Measurements from ENCODE around the gene EGR1.

EGR1 gene

GRCh38 chr5:138464008-138464387, 1.3 kb upstream of the EGR1 start:
- Histone ChIP-seq H3K4me3 (ENCODE audit: low read length) (peak overlapping the region; percentile 96; the same call in 1 of the 2 replicates), H3K4me1 (ENCODE audit: control insufficient read depth, insufficient read depth, low read length) (no peaks in the 10 kb centered on the region; the same call in 1 of the 2 replicates), H3K9me3 (ENCODE audit: control insufficient read depth, insufficient read depth, low read length) (no peaks in the 10 kb centered on the region), H3K27me3 (ENCODE audit: control insufficient read depth, insufficient read depth, low read length) (peaks cover 2% of the 10 kb centered on the region; the same call in 1 of the 2 replicates), H3K36me3 (ENCODE audit: control insufficient read depth, insufficient read depth, low read length) (peaks cover 11% of the 10 kb centered on the region; the same call in 1 of the 2 replicates), H3K27ac (ENCODE audit: low read length) (no peak overlapping the region)
- DNase-seq (ENCODE audit: low read depth, low spot score): no peak
- WGBS (ENCODE audit: insufficient coverage, insufficient read length): no CpG with 5 or more reads among the region's 34 CpGs

GRCh38 chr5:138464388-138465260, 655 bp upstream of the EGR1 start:
- WGBS (ENCODE audit: insufficient coverage, insufficient read length): no CpG with 5 or more reads among the region's 64 CpGs
- Histone ChIP-seq H3K4me3 (ENCODE audit: low read length) (peak overlapping the region; percentile 96; the same call in 1 of the 2 replicates), H3K27ac (ENCODE audit: low read length) (no peak overlapping the region), H3K9me3 (ENCODE audit: control insufficient read depth, insufficient read depth, low read length) (no peaks in the 10 kb centered on the region), H3K4me1 (ENCODE audit: control insufficient read depth, insufficient read depth, low read length) (no peaks in the 10 kb centered on the region; the same call in 1 of the 2 replicates), H3K27me3 (ENCODE audit: control insufficient read depth, insufficient read depth, low read length) (peaks cover 2% of the 10 kb centered on the region; the same call in 1 of the 2 replicates), H3K36me3 (ENCODE audit: control insufficient read depth, insufficient read depth, low read length) (peaks cover 11% of the 10 kb centered on the region; the same call in 1 of the 2 replicates)
- DNase-seq (ENCODE audit: low read depth, low spot score): no peak

GRCh38 chr5:138466125-138466899, 1.0 kb downstream of the EGR1 start:
- no peak for DNase-seq (ENCODE audit: low read depth, low spot score)
- peaks cover 2% of the 10 kb centered on the region; the same call in 1 of the 2 replicates for H3K27me3 ChIP-seq (ENCODE audit: control insufficient read depth, insufficient read depth, low read length)
- H3K27ac ChIP-seq (ENCODE audit: low read length): no peak overlapping the region
- H3K4me3 ChIP-seq (ENCODE audit: low read length): peak overlapping the region; percentile 96; the same call in 1 of the 2 replicates
- no CpG with 5 or more reads among the region's 39 CpGs for WGBS (ENCODE audit: insufficient coverage, insufficient read length)
- H3K4me1 ChIP-seq (ENCODE audit: control insufficient read depth, insufficient read depth, low read length): no peaks in the 10 kb centered on the region; the same call in 1 of the 2 replicates
- peaks cover 11% of the 10 kb centered on the region; the same call in 1 of the 2 replicates for H3K36me3 ChIP-seq (ENCODE audit: control insufficient read depth, insufficient read depth, low read length)
- no peaks in the 10 kb centered on the region for H3K9me3 ChIP-seq (ENCODE audit: control insufficient read depth, insufficient read depth, low read length)

- no peak overlapping the region for H3K27ac ChIP-seq (ENCODE audit: low read length)
- no peaks in the 10 kb centered on the region; the same call in none of the 2 replicates for H3K4me1 ChIP-seq (ENCODE audit: control insufficient read depth, insufficient read depth, low read length)
- no CpG with 5 or more reads among the region's 45 CpGs for WGBS (ENCODE audit: insufficient coverage, insufficient read length)
- DNase-seq (ENCODE audit: low read depth, low spot score): no peak
- peaks cover 11% of the 10 kb centered on the region; the same call in 1 of the 2 replicates for H3K36me3 ChIP-seq (ENCODE audit: control insufficient read depth, insufficient read depth, low read length)
- H3K9me3 ChIP-seq (ENCODE audit: control insufficient read depth, insufficient read depth, low read length): no peaks in the 10 kb centered on the region
- H3K4me3 ChIP-seq (ENCODE audit: low read length): peak overlapping the region; percentile 96; the same call in 1 of the 2 replicates
- H3K27me3 ChIP-seq (ENCODE audit: control insufficient read depth, insufficient read depth, low read length): peaks cover 2% of the 10 kb centered on the region; the same call in 1 of the 2 replicates
Measured at GRCh38 chr5:138466900-138467710, 1.8 kb downstream of the EGR1 start.

- H3K9me3 ChIP-seq (ENCODE audit: control insufficient read depth, insufficient read depth, low read length): no peaks in the 10 kb centered on the region
- no peak overlapping the region for H3K27ac ChIP-seq (ENCODE audit: low read length)
- no peak overlapping the region for H3K4me3 ChIP-seq (ENCODE audit: low read length)
- H3K27me3 ChIP-seq (ENCODE audit: control insufficient read depth, insufficient read depth, low read length): peaks cover 2% of the 10 kb centered on the region; the same call in 1 of the 2 replicates
- DNase-seq (ENCODE audit: low read depth, low spot score): no peak
- no CpG with 5 or more reads among the region's 14 CpGs for WGBS (ENCODE audit: insufficient coverage, insufficient read length)
- H3K36me3 ChIP-seq (ENCODE audit: control insufficient read depth, insufficient read depth, low read length): peaks cover 11% of the 10 kb centered on the region; the same call in 1 of the 2 replicates
- H3K4me1 ChIP-seq (ENCODE audit: control insufficient read depth, insufficient read depth, low read length): peaks cover 2% of the 10 kb centered on the region
Measured at GRCh38 chr5:138467711-138468132, 2.4 kb downstream of the EGR1 start.

- no peak overlapping the region for H3K4me3 ChIP-seq (ENCODE audit: low read length)
- H3K27ac ChIP-seq (ENCODE audit: low read length): no peak overlapping the region
- peaks cover 11% of the 10 kb centered on the region; the same call in 1 of the 2 replicates for H3K36me3 ChIP-seq (ENCODE audit: control insufficient read depth, insufficient read depth, low read length)
- peaks cover 2% of the 10 kb centered on the region for H3K4me1 ChIP-seq (ENCODE audit: control insufficient read depth, insufficient read depth, low read length)
- no peaks in the 10 kb centered on the region for H3K9me3 ChIP-seq (ENCODE audit: control insufficient read depth, insufficient read depth, low read length)
- no peak for DNase-seq (ENCODE audit: low read depth, low spot score)
- no CpG with 5 or more reads among the region's 7 CpGs for WGBS (ENCODE audit: insufficient coverage, insufficient read length)
- peaks cover 2% of the 10 kb centered on the region; the same call in 1 of the 2 replicates for H3K27me3 ChIP-seq (ENCODE audit: control insufficient read depth, insufficient read depth, low read length)
Measured at GRCh38 chr5:138468133-138468965, 3.1 kb downstream of the EGR1 start.

GRCh38 chr5:138468966-138469539, 3.8 kb downstream of the EGR1 start:
- DNase-seq (ENCODE audit: low read depth, low spot score): no peak
- H3K9me3 ChIP-seq (ENCODE audit: control insufficient read depth, insufficient read depth, low read length): no peaks in the 10 kb centered on the region
- H3K36me3 ChIP-seq (ENCODE audit: control insufficient read depth, insufficient read depth, low read length): peaks cover 11% of the 10 kb centered on the region; the same call in 1 of the 2 replicates
- H3K4me3 ChIP-seq (ENCODE audit: low read length): no peak overlapping the region
- H3K4me1 ChIP-seq (ENCODE audit: control insufficient read depth, insufficient read depth, low read length): peaks cover 2% of the 10 kb centered on the region
- no peak overlapping the region for H3K27ac ChIP-seq (ENCODE audit: low read length)
- peaks cover 2% of the 10 kb centered on the region; the same call in 1 of the 2 replicates for H3K27me3 ChIP-seq (ENCODE audit: control insufficient read depth, insufficient read depth, low read length)
- 100% methylated on average over 2 of the region's 8 CpGs for WGBS (ENCODE audit: insufficient coverage, insufficient read length)

- Histone ChIP-seq H3K4me1 (ENCODE audit: control insufficient read depth, insufficient read depth, low read length) (peaks cover 2% of the 10 kb centered on the region), H3K4me3 (ENCODE audit: low read length) (no peak overlapping the region), H3K9me3 (ENCODE audit: control insufficient read depth, insufficient read depth, low read length) (no peaks in the 10 kb centered on the region), H3K27ac (ENCODE audit: low read length) (no peak overlapping the region), H3K27me3 (ENCODE audit: control insufficient read depth, insufficient read depth, low read length) (peaks cover 2% of the 10 kb centered on the region; the same call in 1 of the 2 replicates), H3K36me3 (ENCODE audit: control insufficient read depth, insufficient read depth, low read length) (peaks cover 11% of the 10 kb centered on the region; the same call in 1 of the 2 replicates)
- DNase-seq (ENCODE audit: low read depth, low spot score): no peak
- WGBS (ENCODE audit: insufficient coverage, insufficient read length): no CpG with 5 or more reads among the region's 8 CpGs
Measured at GRCh38 chr5:138469540-138470321, 4.5 kb downstream of the EGR1 start.
